Kidney tubule cell (primary cell): ENCODE data around the gene GPD2.

Source experiments
- DNase-seq: peaks from one replicate; pipeline ENCODE4 v3.0.0-alpha.2; 2018; ENCODE audit warnings: low spot score

The GPD2 gene

GRCh38 chr2:156435718-156436496 is at the start of gene GPD2:
Gene GPD2 (plus strand): TSS chr2:156436379. CDS start chr2:156476106, 39,727 bp downstream.
- peak; percentile 91 for DNase-seq

DNA sequence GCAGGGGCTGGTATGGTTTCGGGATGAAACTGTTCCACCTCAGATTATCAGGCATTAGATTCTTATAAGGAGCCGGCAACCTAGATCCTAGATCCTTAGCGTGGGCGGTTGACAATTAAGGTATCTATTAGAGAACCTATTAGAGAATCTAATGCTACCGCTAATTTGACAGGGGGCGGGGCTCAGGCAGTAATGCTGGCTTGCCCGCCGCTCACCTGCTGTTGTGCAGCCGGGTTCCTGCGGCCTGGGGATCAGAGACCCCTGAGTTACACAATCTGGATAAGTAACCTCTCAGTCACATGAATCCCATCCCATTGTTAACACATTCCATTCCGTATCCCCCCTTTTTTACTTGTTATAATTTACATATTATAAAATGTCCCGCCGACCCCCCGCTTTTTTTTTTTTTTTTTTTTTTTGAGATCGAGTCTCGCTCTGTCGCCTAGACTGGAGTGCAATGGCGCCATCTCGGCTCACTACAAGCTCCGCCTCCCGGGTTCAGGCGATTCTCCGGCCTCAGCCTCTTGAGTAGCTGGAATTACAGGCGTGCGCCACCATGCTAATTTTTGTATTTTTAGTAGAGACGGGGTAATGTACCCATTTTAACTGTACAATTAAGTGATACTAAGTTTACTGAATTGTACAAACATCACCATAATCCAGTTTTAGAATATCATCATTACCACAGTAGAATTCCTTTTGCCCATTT is 42.0 kb upstream of the GPD2 start:
- DNase-seq: no peak

GRCh38 chr2:156396126-156396525 is 40.1 kb upstream of the GPD2 start:
- no peak for DNase-seq

GRCh38 chr2:156397229-156397628 is 39.0 kb upstream of the GPD2 start:
- DNase-seq: no peak

GRCh38 chr2:156398176-156398575 is 38.0 kb upstream of the GPD2 start:
- DNase-seq: no peak

DNA sequence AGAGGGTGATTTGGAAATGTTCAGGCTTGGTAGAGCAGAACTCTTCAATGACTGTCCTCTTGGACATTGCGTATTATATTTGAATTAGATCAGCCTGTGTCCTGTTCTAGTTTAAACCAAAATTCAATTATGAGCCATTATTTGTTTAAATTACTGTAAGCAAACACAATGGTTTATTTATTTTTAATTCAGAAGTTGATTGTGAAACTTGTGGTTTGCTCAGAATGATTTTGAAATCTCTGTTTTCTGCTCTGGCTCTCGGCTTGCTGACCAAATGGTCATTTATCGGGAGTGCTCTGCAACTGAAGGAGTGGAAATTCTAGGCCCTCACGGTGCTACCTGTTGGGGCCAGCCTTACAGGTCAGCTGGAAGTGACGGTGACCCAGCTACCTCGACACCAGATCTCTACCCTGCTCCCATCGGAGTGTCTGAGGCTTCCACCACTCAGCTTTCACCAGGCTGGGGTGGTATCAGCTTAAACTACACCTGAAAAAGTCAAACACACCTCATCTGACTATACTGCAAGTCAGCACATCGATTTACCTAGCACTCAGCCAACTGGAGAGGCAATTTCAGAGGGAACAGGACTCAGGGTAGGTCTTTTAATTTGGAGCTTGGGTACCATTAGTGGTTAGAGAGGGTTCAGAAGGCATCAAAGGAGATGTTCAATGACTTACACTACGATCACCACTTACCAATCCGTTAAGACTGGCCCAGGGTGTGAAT is 36.8 kb upstream of the GPD2 start:
- no peak for DNase-seq

DNA sequence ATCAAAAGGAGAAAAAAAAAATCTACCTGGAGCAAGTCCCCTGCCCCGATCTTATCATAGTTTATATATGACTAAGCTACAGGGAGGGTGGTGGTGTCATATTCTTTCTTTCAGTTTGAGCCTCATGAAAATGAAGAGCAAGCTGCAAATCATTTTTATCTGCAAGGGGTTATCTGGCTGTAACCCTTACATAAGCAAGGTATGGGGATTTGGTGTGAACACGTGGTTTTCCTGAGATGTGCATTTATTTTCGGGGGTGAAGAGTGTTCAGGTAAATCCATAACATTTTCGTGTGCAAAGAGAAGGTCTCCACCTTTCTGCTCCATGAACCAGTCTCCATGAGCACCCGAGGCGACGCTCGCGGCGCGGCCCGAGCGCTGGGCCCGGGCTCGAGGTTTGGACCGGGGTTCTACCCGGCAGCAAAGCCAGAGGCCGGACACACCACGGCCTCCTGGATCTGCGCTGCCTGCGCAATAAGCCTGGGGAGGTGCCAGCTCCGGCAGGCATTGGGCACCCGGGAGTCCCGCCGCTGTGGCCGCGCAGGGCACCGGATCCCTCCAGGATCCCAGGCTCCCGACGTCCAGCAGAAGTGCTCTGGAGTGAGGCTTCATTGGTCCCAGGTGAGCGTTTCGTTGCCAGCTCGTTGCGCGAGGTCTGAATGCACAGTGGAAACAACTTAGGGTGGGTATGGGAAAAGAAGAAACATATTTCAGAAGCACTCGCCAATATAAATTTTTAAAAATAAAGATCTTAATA is 36.1 kb upstream of the GPD2 start:
- peak; percentile 88 for DNase-seq

DNA sequence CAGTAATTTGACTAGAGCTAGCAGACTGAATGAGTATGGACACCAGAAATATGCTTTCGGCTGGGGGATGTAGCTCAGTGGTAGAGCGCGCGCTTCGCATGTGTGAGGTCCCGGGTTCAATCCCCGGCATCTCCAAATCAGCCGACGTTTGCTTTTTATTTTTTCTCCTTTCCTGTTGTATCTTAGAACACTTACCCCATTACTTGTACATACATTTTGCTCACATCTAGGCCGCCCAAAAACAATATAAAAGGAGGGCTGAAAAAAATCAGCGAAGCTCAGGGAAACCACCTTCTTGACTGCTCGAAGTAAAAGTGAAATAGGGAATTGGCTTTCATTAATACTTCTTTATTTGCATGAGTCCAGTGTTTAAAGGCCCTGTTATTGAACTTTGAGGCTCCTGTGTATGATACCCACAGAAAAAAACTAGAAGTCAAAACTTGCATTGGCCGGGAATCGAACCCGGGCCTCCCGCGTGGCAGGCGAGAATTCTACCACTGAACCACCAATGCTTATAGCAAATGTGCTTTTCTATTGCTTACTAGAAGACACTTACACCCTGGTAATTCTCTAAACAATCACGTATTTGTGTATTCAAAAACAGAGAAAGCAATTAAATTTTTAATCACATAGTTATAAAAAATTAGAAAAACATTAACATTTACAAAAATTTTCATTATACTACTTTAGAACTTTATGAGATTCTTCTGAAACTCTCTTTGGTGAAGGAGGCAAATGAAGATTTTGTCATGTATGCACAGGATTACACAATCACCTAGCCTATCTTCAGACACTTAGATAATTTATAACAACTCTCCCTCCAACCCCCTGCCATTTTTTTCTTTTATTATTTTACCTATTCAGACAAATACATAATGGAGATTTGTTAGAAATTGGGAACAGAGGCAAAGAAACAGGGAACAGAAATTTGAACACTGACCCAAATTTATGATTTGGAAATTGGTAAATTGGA is 35.2 kb upstream of the GPD2 start:
- DNase-seq: peak; percentile 90

GRCh38 chr2:156401861-156402260 is 34.3 kb upstream of the GPD2 start:
- DNase-seq: no peak

GRCh38 chr2:156405586-156405985 is 30.6 kb upstream of the GPD2 start:
- DNase-seq: no peak

DNA sequence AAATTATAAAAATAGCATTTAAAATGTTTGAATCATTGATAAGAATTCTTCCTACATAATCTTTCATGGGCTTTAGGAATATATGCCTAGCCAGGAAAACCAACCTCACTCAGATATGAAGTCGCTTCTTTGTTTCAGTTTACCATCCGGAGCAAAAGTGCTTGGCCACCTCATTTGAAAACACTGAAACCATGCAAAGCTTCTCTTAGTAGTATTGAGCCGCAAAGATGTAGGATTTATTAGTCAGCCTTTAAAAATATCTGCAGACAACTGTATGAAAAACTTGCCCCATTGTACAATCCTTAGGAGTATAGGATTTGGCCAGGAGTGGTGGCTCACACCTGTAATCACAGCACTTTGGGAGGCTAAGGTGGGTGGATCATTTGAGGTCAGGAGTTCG is 24.3 kb upstream of the GPD2 start:
- DNase-seq: no peak

DNA sequence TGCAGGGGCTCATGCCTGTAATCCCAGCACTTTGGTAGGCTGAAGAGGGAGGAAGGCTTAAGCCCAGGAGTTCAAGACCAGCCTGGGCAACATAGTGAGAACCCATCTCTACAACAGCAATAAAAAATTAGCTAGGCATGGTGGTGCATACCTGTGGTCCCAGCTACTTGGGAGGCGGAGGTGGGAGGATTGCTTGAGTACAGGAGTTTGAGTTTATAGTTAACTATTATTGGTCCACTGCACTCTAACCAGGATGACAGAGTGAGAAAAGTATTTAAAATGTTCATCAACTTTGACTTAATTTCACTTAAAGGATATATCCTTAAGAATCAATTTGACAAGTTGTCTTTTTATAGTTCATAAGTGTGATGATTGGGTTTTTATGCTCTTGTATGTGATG is 14.3 kb upstream of the GPD2 start:
- DNase-seq: peak; percentile 61

DNA sequence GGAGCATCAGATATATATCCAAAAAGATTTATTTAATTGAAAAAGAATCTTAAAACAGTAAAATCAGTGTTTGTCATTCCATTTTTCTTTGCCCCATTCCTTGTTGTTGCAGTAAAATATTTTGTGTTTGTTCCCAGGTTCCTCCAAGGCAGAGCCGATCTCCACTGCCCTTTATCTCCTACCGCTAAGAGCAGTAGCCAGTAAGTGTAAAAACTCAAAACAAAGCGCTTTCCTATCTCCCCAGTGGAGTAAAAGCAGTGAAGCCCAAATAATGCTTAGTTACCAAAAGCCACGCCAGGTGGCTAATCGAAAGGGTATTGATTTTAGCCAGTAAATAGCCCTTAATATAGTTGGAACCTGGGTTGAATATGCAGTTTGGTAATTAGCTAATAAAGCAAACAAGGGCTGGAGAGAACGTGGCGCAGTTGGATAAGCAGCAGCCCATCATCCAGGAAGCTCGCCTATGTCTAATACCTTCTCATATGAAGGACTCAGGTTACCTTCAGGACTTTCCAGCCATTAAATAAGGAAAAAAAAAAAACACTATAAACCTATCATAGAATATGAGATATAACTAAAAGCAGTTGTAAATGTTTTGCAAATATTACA is 12.4 kb upstream of the GPD2 start:
- DNase-seq: no peak

DNA sequence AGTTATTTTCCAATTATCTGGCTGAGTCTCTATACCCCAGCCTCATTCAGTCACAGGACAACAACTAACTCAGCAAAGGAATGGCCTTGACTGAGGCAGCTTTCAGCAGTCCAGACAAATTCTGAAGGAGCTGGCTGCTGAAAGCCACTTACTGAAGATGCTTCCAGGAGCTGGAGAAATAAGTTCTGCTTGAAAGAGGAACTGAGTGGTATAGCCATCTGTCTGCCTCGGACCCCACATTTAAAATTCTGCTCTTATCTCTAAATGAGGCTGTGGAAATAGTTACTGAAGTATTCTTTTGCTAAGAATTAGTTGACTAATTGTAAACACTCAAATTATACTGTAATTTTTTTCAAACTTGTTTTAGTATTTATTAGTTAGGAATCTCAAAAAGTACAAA is 9.1 kb upstream of the GPD2 start:
- no peak for DNase-seq

DNA sequence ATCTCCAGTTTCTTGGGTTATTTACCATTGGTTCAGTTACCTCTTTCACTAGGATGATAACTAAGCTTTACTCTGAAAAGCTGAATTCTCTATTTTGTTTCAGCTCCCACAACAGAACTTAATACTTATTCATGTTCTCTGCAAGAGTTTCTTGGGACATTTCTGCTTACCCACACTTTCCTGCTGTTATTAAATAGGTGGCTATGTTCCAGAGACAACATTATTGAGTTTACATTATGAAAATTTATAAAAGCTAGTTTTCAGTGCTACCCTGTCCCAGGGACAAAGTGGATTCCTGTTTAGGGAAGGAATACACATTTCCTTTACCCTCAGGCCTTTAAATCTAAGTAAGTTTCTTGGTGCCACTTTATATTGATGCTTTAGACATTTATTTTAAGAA is 7.0 kb upstream of the GPD2 start:
- no peak for DNase-seq

DNA sequence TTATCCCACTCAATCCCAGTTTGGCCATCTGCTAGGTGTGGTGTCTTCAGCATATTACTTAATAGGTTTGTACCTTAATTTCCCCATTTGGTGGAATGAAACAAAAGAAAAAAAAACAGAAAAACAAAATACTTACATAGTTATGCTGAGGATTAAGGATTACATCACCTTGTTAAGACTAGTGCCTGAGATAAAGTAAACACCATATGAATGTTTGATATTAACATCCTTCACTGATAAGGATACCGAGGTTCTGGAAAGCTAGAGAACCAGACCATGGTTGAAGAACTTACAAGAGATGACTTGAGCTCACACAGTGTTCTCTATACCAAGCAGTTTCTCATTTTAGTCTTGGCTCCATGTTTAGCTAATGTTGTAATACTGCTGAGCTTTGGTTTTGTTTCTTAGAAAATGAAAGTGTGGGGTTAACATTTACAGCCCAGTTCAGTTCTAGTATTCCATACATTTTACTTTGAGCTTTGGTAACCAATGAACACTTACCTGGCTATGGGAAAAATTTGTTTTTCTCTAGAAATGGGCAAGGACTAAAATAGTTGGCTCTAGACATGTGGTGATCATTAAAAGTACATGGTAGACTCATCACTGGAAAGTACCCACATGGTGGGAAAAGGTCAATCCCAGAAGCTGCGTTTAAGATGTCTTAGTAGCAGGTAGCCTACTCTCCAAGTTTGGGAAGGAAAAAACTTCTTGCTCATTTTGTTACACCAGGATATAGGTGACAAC is 5.8 kb upstream of the GPD2 start:
- no peak for DNase-seq

DNA sequence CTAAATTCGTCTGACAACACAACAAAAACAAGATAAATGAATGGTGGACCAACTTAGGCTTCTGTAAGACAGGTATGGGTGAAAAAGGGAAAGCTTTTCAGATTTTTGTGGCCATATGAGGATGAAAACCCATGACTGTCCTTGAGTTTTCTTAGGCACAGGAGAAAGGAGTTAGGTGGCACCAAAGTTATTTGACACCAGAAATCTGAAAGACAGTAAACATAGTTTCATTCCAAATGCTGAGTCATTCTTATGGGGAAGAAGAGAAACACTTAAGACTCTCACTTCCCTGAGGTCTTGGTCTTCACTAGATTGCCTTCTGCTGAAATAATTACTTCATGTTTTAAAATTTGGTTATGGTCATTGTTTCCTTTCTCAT is 5.2 kb upstream of the GPD2 start:
- DNase-seq: peak; percentile 73

GRCh38 chr2:156434461-156435291 is 1.5 kb upstream of the GPD2 start:
- DNase-seq: peak; percentile 74

GRCh38 chr2:156435396-156435717 is 822 bp upstream of the GPD2 start:
- DNase-seq: no peak
